Measurements from ENCODE around the gene CST9. TPM values are rescaled to one million over a fixed set of nuclear protein-coding genes. Genes with fewer than 3 reads are reported as not detected.

Gene CST9, protein sequence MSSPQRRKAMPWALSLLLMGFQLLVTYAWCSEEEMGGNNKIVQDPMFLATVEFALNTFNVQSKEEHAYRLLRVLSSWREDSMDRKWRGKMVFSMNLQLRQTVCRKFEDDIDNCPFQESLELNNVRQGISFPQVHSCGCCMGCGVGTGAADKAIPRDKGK
- not detected in 2 replicates for total RNA-seq

GRCh38 chr20:23605867-23606651 is at the start of gene CST9:
Gene CST9 (minus strand): TSS chr20:23605917. CDS start chr20:23605864, 53 bp downstream.

GRCh38 chr20:23637282-23638221 is 31.8 kb upstream of the CST9 start, which contains the start of gene CST3:
Gene CST3 (minus strand): TSS chr20:23637955. CDS start chr20:23637862, 93 bp downstream.

GRCh38 chr20:23568320-23568970 is 37.3 kb downstream of the CST9 start, which contains the start of gene CST9L:
Gene CST9L (minus strand): TSS chr20:23568484. CDS start chr20:23568450, 34 bp downstream.

Other genes with a start within 250 kb of the CST9 start
- 12.5 and 14.6 TPM in 2 replicates for gene GZF1, start 243.7 kb downstream of the CST9 start, total RNA-seq
- gene NAPB, start 184.4 kb downstream of the CST9 start, total RNA-seq, result 13.1 and 15.4 TPM in 2 replicates
- not detected in 2 replicates for gene CSTL1, start 166.2 kb downstream of the CST9 start, total RNA-seq
- gene CST11, start 153.0 kb downstream of the CST9 start, total RNA-seq, result not detected in 2 replicates
- gene CST8, start 114.8 kb downstream of the CST9 start, total RNA-seq, result not detected in 2 replicates
- not detected in 2 replicates for gene CST9L, start 37.4 kb downstream of the CST9 start, total RNA-seq
- gene CST3, start 32.0 kb upstream of the CST9 start, total RNA-seq, result 123 and 135 TPM in 2 replicates
- gene CST4, start 83.1 kb upstream of the CST9 start, total RNA-seq, result not detected in 2 replicates
- 0.27 TPM in 1 of 2 replicates, not detected in the other for gene CST1, start 145.0 kb upstream of the CST9 start, total RNA-seq
- not detected in 2 replicates for gene CST2, start 220.8 kb upstream of the CST9 start, total RNA-seq